AG20443 (cell line): ENCODE data around the gene IDH3A.

Experiments used
- DNase-seq: peaks from one replicate; pipeline ENCODE4 v3.0.0; 2012; ENCODE audit warnings: low spot score, mixed read lengths

The IDH3A gene

DNA sequence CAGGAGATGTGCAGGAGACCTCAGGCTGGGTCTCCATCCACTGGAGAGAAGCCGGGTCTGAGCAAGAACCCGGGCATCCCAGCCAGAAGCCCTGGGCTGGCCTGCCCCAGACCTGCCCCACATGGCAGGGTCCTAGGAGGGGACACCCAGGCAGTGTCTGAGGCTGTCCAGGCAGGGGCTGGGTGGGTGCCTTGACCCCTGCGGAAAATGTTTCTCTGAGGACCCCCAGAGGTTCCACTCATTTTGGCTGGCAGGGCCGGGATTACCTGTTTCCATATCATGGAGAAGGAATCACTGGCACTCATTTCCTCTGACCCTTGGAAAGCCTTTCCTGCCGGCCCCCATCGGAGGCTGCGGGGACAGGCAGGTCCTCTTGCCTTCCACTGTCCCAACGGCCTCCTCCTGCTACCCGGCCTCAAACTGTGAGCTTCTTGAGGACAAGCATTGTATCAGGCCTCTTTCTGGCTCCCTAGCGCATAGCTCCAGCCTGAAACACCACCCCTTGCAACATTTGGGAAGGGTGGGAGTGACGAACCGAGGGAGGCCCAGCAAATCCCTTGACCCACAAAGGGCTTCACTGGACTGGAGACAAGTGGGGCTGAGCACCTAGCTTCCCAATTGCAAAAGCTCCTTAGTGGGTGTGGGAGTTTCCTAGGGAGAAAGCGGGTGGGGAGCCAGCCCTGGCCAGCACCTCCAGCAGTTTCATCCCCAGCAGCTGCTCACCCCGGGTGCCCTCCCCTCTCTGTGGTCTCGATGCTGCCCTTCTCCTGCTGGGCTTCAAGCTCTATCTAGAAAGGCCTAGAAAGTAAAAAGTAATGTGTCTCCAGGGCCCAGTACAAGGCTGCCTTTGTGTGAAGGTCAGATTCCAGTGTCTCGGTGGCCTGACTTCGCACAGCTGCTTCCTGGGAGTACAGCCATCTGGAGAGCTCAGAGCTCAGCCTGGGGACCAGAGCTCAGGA, 55.5 kb downstream of the IDH3A start:
- peak; percentile 10 for DNase-seq

DNA sequence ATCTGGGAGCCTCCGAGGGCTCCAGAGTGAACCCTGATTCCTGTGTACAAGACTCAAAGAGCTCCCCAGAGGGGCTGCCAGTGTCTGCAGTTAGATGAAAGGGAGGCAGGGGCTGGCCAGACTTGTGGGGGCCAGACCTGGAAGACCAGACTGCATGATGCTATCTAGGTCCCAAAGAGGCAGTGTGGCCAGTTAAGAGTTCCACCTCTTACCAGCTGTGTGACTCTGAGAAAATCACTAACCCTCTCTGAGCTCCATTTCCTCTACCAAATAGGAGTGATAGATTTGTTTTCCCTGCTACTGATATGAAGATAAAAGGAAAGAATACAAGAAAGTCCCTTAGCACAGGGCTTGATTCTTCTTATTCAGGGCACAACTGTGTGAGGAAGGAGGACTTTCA, 56.2 kb downstream of the IDH3A start:
- peak; percentile 4 for DNase-seq

DNA sequence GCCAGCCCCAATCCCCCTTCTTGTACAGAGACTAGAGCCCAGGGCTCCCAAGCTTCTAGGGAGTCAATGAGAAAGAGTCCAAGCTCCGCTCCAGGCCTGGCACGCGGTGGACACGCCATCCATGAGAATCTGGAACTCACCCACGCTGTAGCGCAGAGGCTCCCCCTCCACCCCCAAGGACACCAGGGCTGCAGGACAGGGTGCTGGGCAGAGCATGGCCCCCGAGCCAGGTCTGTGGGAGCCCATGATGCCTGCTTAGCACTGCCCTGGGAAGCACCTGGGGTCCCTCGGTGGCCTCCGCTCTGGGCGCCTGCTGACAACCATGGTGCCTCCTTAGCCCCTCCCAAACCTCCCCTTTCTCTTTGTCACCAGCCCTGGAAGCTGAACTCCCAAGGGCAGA, 56.7 kb downstream of the IDH3A start:
- DNase-seq = peak; percentile 4

DNA sequence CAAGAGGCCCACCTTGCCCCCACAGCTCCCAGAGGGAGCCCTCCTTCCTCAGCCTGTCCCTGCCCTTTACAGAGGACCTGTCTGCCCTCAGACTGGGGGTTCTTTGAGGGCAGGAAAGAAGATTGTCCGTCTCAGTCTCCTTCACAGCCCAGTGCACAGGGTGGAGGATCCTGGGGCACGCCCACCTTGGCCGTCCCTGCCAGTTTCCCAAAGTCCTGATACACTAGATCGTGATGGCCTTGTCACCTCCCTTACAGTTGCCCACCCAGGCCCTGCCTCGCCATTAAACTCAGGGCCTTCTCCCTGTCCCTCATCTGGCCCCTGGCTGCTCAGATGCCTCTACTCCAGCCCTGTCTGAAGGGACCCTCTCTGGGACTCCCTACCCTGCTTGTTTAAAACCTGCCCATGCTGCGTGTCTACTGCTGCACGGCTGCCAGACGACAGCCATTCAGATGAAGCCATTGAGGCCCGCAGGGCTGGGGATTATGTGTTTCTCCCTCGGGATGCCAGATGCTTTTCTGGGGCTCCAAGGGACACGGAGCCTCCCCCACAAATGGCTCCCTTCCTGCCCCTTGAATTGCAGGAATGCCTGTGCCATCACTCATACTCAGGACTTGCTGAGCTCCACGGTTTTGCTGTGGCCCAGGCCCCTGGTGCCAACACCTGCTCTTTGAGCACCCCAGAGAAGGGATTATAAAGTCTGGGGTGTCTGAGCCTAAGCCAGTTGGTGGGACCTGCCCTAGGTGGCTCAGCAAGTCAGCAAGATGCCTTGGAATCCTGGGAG, 57.4 kb downstream of the IDH3A start:
- peak; percentile 54 for DNase-seq

DNA sequence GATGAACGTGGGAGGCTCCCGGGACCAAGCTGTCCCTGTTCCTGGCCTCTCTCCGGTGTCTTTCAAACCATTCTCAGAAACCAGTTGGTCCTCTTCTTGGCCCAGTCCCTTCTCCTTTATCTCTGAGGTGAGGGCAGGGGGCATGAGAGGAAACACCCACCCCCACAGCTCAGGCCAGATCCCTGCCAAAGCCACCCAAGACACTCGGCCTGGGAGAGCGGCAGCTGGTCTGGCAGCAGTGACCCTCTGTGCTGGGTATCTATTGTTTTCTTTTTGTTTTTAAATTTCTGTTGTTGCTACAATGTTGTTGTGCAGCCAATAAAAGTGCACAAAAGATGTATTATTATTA, 57.9 kb downstream of the IDH3A start:
- DNase-seq = no peak

DNA sequence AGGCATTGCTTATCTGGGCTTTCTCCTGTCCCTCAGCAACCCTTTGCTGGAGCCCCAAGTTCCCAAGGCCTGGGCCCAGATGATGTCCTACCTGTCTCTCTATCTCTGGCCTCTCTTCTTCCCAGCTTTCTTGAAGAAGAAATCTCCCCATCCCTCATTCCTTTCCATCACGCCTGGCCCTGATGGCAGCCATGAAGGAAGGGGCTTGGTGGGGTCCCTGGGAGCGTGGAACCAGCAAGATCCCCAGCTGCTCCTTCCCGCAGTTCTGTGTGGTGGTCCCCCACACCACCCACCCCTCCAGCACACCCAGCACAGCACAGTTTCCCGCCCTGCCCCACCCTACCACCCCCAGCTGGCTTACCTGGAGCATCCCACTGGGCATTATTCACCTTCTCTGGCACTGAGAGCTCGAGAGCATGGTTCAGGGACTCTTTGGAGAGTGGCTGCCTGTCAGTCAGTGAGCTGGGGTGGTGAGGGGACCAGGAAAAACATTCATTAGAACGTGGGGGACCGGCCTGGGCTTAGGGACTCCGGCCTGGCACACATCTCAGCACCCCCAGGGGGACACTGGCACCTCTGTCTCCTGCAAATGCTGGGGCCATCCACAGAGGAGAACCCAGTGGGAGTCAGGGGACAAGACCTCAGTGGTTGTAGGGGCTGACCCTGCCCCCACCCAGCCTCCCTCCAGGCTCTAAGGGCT, 58.6 kb downstream of the IDH3A start:
- DNase-seq = peak; percentile 5

DNA sequence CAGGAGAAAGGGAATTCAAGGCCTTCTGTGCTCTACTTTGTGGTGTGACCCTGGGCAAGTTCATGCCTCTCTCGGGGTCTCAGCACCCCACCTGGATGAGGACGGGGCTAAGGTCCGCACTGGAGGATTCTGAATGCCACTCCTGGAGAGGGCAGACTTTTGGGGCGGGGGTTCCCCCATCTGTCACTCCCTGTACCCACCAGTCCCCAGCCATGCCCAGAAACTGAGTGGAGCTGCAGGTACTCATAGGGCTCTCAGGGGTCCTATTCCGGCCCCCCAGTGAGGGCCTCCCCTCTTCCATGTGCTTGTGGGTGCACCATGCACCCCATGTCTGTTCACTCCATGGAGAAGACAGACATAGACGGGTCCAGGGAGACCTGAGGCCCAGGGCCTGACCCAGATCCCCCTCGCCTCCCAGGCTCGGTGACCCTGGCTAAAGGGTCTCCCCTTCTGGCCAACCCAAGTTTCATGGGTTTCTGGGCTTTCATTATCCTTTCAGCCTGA, 59.2 kb downstream of the IDH3A start:
- DNase-seq = peak; percentile 2

DNA sequence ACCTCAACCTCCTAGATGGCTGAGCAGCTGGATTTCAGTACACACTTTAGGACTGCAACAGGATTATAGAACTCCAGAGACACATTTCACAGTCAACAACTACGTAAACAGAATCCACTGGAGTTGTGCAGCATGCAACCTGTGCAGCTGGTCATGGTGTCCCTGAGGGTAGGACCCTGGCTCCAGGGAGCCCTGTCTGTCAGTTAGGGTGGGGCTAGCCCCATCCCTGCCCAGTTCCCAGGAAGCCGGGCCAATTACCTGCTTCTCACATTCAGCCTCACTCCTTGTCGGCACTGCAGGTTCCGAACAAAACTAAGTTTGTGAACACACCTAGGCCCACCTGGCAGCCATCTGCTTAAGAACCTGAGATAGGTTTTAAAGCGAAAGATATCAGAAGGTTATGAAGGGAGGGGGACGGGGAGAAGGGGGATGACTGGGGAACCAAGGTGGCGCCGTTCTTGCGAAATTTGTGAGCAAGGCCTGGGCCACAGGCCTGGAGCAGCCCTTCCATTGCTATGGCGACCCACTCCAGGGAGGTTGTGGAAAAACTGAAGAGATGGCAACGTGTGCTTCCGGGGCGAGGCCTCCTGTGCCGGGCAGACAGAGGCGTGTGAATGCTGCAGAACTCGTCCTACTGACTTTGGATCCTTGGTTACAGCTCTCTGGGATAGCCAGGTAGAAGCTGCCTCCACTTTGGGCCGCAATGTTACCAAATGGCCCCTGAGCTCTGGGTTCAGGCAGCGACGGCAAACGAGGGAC, 59.9 kb downstream of the IDH3A start:
- DNase-seq = peak; percentile 38

DNA sequence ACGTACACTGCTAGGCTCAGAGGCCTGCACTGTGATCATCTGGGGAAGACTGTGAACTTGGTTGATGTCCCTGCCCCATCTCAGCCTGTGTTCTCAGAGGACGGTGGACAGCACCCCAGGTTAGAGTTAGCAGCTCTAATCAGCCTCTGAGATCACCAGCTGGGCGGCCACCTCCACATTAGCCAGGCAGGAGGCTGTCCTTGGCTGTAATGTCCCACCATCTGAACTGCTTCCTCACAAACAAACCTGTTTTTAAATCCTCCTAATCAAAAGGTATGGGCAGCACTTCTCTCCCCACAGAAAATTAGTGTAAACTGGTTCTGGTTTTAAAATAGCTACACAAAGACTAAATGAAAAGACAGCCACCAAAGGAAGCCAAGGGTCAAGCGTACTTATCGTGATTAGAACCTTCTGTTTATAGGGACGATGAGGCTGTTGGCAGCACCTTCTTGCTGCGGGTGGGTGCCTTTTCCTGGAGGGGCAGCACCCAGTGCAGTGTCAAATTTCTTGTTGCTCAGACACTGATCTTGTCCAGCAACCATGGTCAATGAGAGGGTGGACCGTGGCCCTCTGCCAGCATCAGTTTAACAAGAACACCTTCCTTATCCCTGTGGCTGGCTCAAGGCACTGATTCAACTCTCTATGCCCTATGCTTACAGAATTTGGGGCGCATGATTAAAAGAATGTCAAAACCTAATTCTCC, 60.6 kb downstream of the IDH3A start:
- peak; percentile 9 for DNase-seq

DNA sequence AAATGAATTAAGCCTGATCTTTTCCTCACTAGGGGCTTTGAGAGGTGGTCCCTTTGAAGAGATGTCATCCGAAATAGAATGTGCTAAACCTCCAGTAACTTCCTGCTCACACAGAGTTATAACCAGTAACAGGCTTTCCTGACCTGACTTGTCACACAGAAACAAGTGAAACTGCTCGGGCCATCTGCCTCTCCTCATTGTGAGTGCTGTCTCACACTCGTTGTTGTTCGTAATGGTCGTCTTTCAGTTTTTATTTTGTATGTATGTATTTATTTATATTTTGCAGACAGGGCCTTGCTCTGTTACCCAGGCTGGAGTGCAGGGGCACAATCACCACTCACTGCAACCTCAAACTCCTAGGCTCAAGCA, 61.2 kb downstream of the IDH3A start:
- DNase-seq = peak; percentile 8

DNA sequence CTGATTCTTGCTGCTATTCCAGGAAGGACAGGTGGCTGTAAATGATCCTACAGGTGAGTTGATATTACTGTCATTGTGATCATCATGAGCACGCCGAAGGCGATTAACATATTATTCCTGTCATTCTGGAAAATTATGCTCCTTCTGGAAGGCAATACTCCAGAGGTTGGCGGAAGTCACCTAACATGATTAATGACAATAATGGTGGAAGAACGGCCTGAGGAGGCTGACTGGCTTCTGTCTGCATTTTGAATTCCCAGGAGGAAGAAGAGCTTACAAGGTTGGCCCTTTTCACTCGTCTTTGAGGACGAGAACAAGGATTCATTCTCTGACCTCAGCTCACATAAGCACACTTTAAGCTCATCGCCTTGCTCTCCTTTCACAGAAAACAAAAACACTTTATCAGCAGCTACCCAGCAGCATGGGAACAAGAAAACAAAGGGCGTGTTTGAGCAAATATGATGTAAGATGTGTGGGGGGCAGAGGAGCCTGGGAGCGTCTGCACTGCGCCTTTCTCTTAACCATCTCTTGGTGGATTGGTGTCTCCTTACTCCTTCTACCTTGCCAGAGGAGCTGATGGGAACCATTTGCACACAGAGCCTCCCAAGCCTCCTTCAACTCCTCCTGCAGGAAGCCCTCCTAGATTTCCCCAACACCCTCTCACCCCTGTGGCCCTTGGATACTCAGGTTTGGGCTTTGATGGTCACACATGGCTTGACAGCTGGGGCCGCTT, 62.2 kb downstream of the IDH3A start:
- DNase-seq = no peak

DNA sequence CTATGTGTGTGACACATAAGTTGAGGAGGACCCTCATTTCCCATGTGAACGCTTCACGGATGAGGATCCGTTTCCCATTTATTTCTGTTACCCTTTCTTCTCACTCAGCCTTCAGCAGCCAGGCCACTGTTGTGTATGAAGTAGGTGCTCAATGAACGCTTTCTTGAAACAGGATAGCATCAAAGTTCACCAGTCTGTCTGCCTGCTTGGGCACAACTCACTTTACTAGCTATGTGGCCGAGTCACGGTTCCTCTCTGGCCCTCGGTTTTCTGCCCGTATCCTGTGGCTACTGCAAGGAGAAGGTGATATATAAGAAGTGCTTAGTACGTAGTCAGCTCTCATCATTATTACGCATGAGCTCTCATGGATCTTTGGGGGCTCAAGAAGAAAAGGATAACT, 62.8 kb downstream of the IDH3A start:
- DNase-seq = peak; percentile 4

DNA sequence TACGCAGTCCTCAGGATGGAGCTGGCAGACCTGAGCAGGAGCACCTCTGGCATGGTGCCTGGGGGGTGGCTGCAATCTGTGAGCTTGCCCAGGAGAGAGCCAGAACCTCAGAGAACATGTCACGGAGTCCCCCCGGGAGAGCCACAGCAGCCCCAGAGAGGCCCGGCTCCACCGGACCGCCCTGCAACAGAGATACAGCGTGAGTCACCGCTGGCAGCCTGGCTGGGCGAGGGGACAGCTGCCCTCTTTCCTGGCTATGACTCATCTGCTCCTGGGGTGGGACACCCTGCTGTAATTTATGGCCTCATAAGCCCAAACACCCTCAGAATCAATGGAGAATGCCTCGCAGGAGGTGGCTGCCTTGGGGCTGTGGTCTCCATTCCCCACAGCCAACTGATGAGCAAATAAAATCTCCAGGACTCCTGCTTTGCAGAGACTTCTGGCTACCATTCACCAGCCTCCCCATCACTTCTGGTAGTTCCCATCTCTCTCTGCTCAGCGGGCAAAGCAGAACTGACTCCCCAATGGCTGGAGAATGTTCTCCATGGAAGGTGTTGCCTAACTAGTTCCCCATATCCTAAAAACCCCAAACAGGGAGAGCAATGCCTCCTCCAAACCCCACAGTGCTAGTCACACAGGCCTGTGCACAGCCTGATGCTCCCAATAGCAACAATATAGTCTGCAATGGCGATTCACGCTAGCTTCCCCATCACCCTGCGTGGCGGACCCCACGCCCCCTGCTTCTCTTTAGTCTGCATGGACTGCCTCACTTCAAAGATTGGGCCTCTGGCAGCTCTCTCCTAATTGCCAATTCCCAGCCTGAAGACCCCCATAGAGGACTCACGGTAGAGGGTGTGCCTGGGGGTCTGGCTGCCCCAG, 63.6 kb downstream of the IDH3A start:
- DNase-seq = peak; percentile 93

DNA sequence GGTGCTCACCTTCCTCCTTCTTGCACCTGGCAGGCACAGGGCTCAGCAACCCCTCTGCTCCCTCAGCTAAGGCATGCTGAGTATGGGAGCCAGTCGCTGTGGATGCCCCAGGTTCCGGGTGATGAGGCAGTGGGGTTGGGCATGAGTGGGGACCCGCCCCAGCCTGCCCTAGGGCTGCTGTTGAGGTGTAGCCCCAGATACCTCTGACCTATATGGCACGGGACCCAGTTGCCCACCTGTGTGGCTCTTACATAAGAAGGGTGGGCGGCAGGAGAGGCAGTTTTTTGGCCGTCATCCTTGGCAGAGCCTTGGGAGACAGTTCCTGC, 64.2 kb downstream of the IDH3A start:
- DNase-seq = no peak

DNA sequence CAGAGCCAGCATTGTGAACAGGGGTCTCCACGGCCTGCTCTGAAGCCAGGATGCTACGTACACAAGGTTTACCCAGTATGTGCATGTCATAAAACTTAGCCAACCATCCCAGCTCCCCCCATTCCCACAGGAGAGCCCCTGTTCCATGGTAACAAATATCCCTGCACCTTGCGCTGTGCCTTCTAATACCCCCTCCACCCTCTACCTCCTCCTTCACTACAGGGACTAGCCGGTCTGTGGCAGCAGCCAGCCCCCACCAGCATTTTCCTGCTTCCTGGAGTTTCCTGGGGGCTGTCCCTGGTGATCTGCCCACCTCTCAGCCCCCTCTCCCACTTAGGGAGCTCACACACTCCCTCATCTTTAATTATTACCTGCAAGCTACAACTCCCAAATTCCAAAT, 64.8 kb downstream of the IDH3A start:
- DNase-seq = no peak

DNA sequence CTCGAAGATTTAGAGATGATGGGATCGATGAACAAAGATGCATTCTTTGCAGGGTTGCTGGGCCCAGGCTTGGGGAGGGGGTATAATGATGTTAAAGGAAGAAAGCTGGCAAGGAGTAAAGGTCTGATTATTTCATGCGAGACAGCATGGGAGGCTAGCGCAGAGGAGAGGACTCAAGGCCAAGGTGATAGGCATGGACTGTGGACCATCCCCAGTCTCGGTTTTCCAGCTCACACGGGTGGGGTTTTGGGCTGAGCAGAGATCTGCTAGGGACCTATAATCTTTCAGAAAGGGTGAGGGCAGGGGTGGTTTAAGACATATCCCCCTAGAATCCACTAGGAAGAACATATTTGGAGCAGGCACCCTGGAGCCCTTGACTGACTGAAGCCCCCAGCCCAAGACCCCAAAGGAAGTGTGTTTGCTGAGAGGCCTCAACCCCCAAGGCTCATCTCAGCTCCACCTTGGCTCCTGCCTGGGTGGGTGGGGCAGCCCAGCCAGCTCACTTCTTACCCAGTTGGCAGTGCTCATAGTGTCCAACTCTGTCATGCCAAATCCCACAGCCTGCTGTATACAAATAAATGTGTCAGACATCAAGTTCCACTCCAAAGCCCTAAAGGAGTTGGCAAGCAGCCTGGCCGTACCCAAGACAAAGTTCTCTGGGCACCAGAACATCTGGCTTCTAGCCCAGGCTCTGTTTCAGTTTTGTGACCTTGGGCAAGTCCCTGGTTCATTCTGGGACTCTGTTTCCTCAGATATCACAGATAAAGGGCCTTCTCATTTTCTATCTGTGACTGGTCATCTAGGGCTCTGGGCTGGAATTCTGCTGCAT, 67.3 kb downstream of the IDH3A start:
- peak; percentile 45 for DNase-seq

DNA sequence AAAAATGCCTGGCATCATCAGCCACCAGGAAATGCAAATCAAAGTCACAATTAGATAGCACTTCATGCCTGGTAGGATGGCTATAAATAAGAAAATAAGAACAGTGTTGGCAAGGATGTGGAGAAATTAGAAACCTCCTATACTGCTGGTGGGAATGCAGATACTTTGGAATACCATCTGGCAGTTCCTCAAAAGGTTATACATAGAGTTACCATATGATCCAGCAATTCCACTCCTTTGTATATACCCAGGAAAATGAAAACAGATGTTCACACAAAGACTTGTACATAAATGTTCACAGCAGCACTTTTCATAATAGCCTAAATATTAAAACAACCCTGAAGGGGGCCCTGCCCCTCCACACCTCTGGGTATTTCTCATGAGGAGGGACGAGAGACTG, 71.6 kb downstream of the IDH3A start:
- DNase-seq = no peak
